GM23338 (cell line): ENCODE measurements around the gene C11orf52.

Experiments used
- CREB1 ChIP-seq: fragments of 250-450 bp; sonication (Bioruptor Pico); IDR thresholded peaks from 2 replicates; pipeline ENCODE4 v1.5.0; 2020; ENCODE audit warnings: low read depth, mild to moderate bottlenecking, moderate library complexity
- EZH2 ChIP-seq: fragments of 200-600 bp; sonication (generic); IDR thresholded peaks from one replicate; pipeline ENCODE4 v1.8.0; 2017; ENCODE audit warnings: antibody characterized with exemption, mild to moderate bottlenecking, low read depth; ENCODE audit not compliant: unreplicated experiment
- EZH2phosphoT487 ChIP-seq: fragments of 200-600 bp; sonication (generic); IDR thresholded peaks from one replicate; pipeline ENCODE4 v1.8.1; 2018; ENCODE audit warnings: antibody characterized with exemption; ENCODE audit not compliant: unreplicated experiment
- POLR2AphosphoS5 ChIP-seq: IDR thresholded peaks from 2 replicates; pipeline ENCODE4 v1.6.1; 2016; ENCODE audit warnings: antibody characterized with exemption, low read depth
- ZNF114 ChIP-seq: fragments of 250-450 bp; sonication (Bioruptor Pico); IDR thresholded peaks from 2 replicates; pipeline ENCODE4 v1.5.0; 2020; ENCODE audit warnings: mild to moderate bottlenecking, moderate library complexity
- TF ChIP-seq, protein P1 (sequence below), 2 experiments: fragments of 200-600 bp in 1 of 2; sonication (generic) in 1 of 2; conservative IDR thresholded peaks; 2 replicates each; pipeline versions ENCODE4 v1.5.1 to v1.6.1; 2016 to 2017; ENCODE audit warnings: antibody characterized with exemption in 2 of 2, low read depth in 2 of 2, mild to moderate bottlenecking in 2 of 2, moderate library complexity in 1 of 2

DNA sequence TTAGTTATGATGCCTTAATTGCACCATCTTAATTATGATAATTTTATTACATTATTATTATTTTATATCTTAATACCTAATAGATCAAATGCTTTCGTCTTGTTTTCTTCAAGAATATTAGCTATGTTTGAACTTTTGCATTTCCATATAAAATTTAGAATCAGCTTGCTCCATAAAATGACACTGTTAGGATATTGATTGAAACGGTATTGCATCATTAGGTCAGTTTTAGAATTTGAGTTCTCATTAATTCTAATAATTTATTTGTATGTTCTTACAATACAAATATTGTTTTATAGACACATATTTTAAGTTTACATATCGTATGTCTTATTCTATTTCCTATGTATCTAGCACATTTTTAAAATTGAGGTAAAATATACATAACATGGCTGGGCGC is 32.7 kb upstream of the C11orf52 start:
- TF ChIP-seq, protein P1, sequence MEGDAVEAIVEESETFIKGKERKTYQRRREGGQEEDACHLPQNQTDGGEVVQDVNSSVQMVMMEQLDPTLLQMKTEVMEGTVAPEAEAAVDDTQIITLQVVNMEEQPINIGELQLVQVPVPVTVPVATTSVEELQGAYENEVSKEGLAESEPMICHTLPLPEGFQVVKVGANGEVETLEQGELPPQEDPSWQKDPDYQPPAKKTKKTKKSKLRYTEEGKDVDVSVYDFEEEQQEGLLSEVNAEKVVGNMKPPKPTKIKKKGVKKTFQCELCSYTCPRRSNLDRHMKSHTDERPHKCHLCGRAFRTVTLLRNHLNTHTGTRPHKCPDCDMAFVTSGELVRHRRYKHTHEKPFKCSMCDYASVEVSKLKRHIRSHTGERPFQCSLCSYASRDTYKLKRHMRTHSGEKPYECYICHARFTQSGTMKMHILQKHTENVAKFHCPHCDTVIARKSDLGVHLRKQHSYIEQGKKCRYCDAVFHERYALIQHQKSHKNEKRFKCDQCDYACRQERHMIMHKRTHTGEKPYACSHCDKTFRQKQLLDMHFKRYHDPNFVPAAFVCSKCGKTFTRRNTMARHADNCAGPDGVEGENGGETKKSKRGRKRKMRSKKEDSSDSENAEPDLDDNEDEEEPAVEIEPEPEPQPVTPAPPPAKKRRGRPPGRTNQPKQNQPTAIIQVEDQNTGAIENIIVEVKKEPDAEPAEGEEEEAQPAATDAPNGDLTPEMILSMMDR (conservative IDR thresholded peaks at IDR 0.05; ENCODE audit: low read depth in 2 of 2), result no peak
- TF ChIP-seq CREB1 (CRISPR knock-in tag), result no peak
- no peak for TF ChIP-seq EZH2phosphoT487
- no peak for TF ChIP-seq POLR2AphosphoS5
- no peak for TF ChIP-seq EZH2
- no peak for TF ChIP-seq ZNF114 (CRISPR knock-in tag)
